Spleen (tissue), 7 donors: ENCODE measurements around the gene USP10.

Source experiments
- POLR2A ChIP-seq, 3 donors: fragments of 450-650 bp; IDR thresholded peaks; one replicate each; pipeline ENCODE4 v1.5.1; 2017; ENCODE audit warnings: antibody characterized with exemption in 3 of 3, mild to moderate bottlenecking in 1 of 3
- TF ChIP-seq, protein P1 (sequence below), 11 experiments: fragments of 200-600 bp in 7 of 11; fragments of 450-650 bp in 4 of 11; sonication (generic) in 4 of 11; IDR thresholded peaks in 8 of 11; conservative IDR thresholded peaks in 3 of 11; 1 replicate in 7 of 11; 2 replicates in 4 of 11; pipeline versions ENCODE4 v1.4.0 to v1.8.0; 2016 to 2021; ENCODE audit warnings: antibody characterized with exemption in 11 of 11, inconsistent platforms in 4 of 11, mild to moderate bottlenecking in 1 of 11
- donor health status: DM: no; HTN: no; CAD: no; lungs with moderate emphysema.
- donor health status: DM: no; HTN: no; CAD: no.
- donor health status: DM: no; HTN: no; CAD: no.

DNA sequence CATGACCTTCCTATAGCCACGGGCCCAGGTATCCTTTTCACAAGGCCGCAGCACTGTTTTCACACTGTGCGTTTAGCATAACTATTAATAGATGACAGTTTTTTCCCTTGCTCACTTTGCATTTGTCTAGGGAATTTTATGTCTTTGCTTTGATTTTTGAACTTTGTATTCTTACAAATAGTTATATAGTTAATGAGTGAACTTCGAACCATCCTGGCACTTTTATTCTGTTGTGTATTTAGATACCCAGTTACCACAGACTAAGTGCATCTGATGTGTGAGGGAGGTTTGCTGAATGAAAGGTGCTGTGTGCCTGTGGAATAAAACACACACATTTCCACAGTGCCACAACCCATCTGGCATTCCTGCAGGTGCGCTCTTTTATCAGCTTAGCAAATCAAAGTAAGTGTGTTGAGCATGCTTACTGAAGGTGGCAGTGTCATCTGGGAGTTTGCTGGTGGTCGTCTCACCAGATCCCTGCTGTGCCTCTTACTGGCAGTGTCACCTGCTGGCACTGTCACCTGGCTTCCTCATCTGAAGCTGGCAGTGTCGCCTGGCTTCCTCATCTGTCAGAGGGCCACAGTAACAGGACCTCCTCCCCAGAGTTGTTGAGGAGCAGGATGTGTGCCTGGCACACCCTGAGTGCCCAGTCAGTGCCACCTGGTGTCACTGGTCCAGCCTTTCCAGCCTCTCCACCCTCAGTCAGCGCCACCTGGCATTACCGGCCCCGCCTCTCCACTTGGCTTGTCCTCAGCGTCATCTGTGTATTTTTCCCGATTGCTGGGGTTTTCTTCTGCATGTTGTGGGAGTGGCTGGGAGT, 37.6 kb downstream of the USP10 start:
- no peak for TF ChIP-seq POLR2A (IDR thresholded peaks at IDR 0.05)
- TF ChIP-seq, protein P1, sequence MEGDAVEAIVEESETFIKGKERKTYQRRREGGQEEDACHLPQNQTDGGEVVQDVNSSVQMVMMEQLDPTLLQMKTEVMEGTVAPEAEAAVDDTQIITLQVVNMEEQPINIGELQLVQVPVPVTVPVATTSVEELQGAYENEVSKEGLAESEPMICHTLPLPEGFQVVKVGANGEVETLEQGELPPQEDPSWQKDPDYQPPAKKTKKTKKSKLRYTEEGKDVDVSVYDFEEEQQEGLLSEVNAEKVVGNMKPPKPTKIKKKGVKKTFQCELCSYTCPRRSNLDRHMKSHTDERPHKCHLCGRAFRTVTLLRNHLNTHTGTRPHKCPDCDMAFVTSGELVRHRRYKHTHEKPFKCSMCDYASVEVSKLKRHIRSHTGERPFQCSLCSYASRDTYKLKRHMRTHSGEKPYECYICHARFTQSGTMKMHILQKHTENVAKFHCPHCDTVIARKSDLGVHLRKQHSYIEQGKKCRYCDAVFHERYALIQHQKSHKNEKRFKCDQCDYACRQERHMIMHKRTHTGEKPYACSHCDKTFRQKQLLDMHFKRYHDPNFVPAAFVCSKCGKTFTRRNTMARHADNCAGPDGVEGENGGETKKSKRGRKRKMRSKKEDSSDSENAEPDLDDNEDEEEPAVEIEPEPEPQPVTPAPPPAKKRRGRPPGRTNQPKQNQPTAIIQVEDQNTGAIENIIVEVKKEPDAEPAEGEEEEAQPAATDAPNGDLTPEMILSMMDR (IDR thresholded peaks at IDR 0.05 in 8 of 11, conservative IDR thresholded peaks at IDR 0.05 in 3 of 11) = no peak
